IPS-18a (cell line): ENCODE results near the gene IL12RB2.

Source experiments
- H3K27ac ChIP-seq: one replicate; pipeline ENCODE4 v1.5.1; 2013; ENCODE audit warnings: low read length
- H3K27me3 ChIP-seq: one replicate; pipeline ENCODE4 v1.6.1; 2013; ENCODE audit warnings: mild to moderate bottlenecking, low read length; ENCODE audit not compliant: control insufficient read depth, insufficient read depth
- H3K36me3 ChIP-seq: one replicate; pipeline ENCODE4 v1.6.1; 2013; ENCODE audit warnings: low read depth, low read length; ENCODE audit not compliant: control insufficient read depth
- H3K4me1 ChIP-seq: one replicate; pipeline ENCODE4 v1.6.1; 2013; ENCODE audit warnings: low read depth, low read length; ENCODE audit not compliant: control insufficient read depth
- H3K4me3 ChIP-seq: one replicate; pipeline ENCODE4 v1.5.1; 2013; ENCODE audit warnings: low read length
- H3K9ac ChIP-seq: one replicate; pipeline ENCODE4 v1.6.1; 2013; ENCODE audit warnings: mild to moderate bottlenecking, low read length, moderate library complexity
- H3K9me3 ChIP-seq: one replicate; pipeline ENCODE4 v1.6.1; 2013; ENCODE audit warnings: low read depth, low read length; ENCODE audit not compliant: control insufficient read depth

IL12RB2 gene

GRCh38 chr1:67285780-67286488 is 21.7 kb upstream of the IL12RB2 start:
- no peaks in the 10 kb centered on the region for H3K9me3 ChIP-seq

GRCh38 chr1:67290236-67290635 is 17.4 kb upstream of the IL12RB2 start:
- Histone ChIP-seq H3K4me3 (no peak overlapping the region), H3K36me3 (no peaks in the 10 kb centered on the region), H3K27ac (no peak overlapping the region), H3K4me1 (no peaks in the 10 kb centered on the region), H3K27me3 (no peaks in the 10 kb centered on the region), H3K9me3 (no peaks in the 10 kb centered on the region), H3K9ac (no peak overlapping the region)

More at GRCh38 chr1:67285780-67286488, 21.7 kb upstream of the IL12RB2 start:
- Histone ChIP-seq H3K4me3 (no peak overlapping the region), H3K27me3 (no peaks in the 10 kb centered on the region), H3K27ac (no peak overlapping the region), H3K36me3 (no peaks in the 10 kb centered on the region), H3K9ac (no peak overlapping the region), H3K4me1 (no peaks in the 10 kb centered on the region)

- Histone ChIP-seq H3K27me3 (no peaks in the 10 kb centered on the region), H3K27ac (no peak overlapping the region), H3K9ac (no peak overlapping the region), H3K4me1 (no peaks in the 10 kb centered on the region), H3K36me3 (no peaks in the 10 kb centered on the region), H3K4me3 (no peak overlapping the region), H3K9me3 (no peaks in the 10 kb centered on the region)
These were observed 12.6 kb upstream of the IL12RB2 start for GRCh38 chr1:67294836-67295617.

- H3K4me3 ChIP-seq = no peak overlapping the region
- H3K27ac ChIP-seq = no peak overlapping the region
- no peaks in the 10 kb centered on the region for H3K36me3 ChIP-seq
- H3K9me3 ChIP-seq = no peaks in the 10 kb centered on the region
- H3K27me3 ChIP-seq = no peaks in the 10 kb centered on the region
- no peaks in the 10 kb centered on the region for H3K4me1 ChIP-seq
- H3K9ac ChIP-seq = no peak overlapping the region
These were observed 8.9 kb upstream of the IL12RB2 start for GRCh38 chr1:67298762-67299161.

- Histone ChIP-seq H3K27me3 (no peaks in the 10 kb centered on the region), H3K9ac (no peak overlapping the region), H3K9me3 (no peaks in the 10 kb centered on the region), H3K36me3 (no peaks in the 10 kb centered on the region), H3K4me1 (no peaks in the 10 kb centered on the region), H3K4me3 (no peak overlapping the region), H3K27ac (no peak overlapping the region)
These were observed 8.4 kb upstream of the IL12RB2 start for GRCh38 chr1:67299296-67299695.

- Histone ChIP-seq H3K27ac (no peak overlapping the region), H3K9me3 (no peaks in the 10 kb centered on the region), H3K4me3 (no peak overlapping the region), H3K9ac (no peak overlapping the region), H3K27me3 (no peaks in the 10 kb centered on the region), H3K4me1 (no peaks in the 10 kb centered on the region), H3K36me3 (no peaks in the 10 kb centered on the region)
These were observed 7.1 kb upstream of the IL12RB2 start for GRCh38 chr1:67300561-67300960.

- Histone ChIP-seq H3K4me3 (no peak overlapping the region), H3K27ac (no peak overlapping the region), H3K9me3 (no peaks in the 10 kb centered on the region), H3K4me1 (peaks cover 2% of the 10 kb centered on the region), H3K36me3 (no peaks in the 10 kb centered on the region), H3K27me3 (peaks cover 28% of the 10 kb centered on the region), H3K9ac (no peak overlapping the region)
These were observed 3.6 kb upstream of the IL12RB2 start for GRCh38 chr1:67304023-67304422.

- Histone ChIP-seq H3K9ac (no peak overlapping the region), H3K4me3 (no peak overlapping the region), H3K9me3 (no peaks in the 10 kb centered on the region), H3K36me3 (no peaks in the 10 kb centered on the region), H3K27ac (no peak overlapping the region), H3K27me3 (peaks cover 28% of the 10 kb centered on the region), H3K4me1 (peaks cover 2% of the 10 kb centered on the region)
These were observed 1.1 kb upstream of the IL12RB2 start for GRCh38 chr1:67306547-67306946.

- Histone ChIP-seq H3K4me1 (peaks cover 2% of the 10 kb centered on the region), H3K36me3 (no peaks in the 10 kb centered on the region), H3K27me3 (peaks cover 28% of the 10 kb centered on the region), H3K9ac (no peak overlapping the region), H3K9me3 (no peaks in the 10 kb centered on the region), H3K4me3 (peak overlapping the region; percentile 73), H3K27ac (no peak overlapping the region)
These were observed 463 bp downstream of the IL12RB2 start for GRCh38 chr1:67308136-67308535.

GRCh38 chr1:67312615-67313014 is 4.9 kb downstream of the IL12RB2 start:
- H3K9me3 ChIP-seq = no peaks in the 10 kb centered on the region
- H3K9ac ChIP-seq = no peak overlapping the region
- no peak overlapping the region for H3K4me3 ChIP-seq
- H3K27me3 ChIP-seq = peaks cover 11% of the 10 kb centered on the region
- H3K4me1 ChIP-seq = peaks cover 5% of the 10 kb centered on the region
- no peaks in the 10 kb centered on the region for H3K36me3 ChIP-seq
- no peak overlapping the region for H3K27ac ChIP-seq

- Histone ChIP-seq H3K4me1 (peaks cover 5% of the 10 kb centered on the region), H3K27ac (no peak overlapping the region), H3K9me3 (no peaks in the 10 kb centered on the region), H3K27me3 (no peaks in the 10 kb centered on the region), H3K4me3 (no peak overlapping the region), H3K9ac (no peak overlapping the region), H3K36me3 (no peaks in the 10 kb centered on the region)
These were observed 6.4 kb downstream of the IL12RB2 start for GRCh38 chr1:67313934-67314671.
